T47D (cell line): Measurements from ENCODE around the gene GTF3C5.
"Not testable (repeated sequence)": the region's sequence is repeated elsewhere in the genome, so short reads cannot be mapped to it uniquely, and the experiment has no call there.

Experiments
- DNase-seq, 2 experiments: peaks; one replicate each; pipeline versions ENCODE4 v3.0.0 to v3.0.0-alpha.2; 2011 to 2012; ENCODE audit warnings: low read depth in 1 of 2, low spot score in 1 of 2
- JUND ChIP-seq: IDR thresholded peaks from 2 replicates; pipeline ENCODE4 v1.6.1; 2012; ENCODE audit warnings: low read depth
- in situ Hi-C: cut with HindIII; loops from 2 replicates; pipeline ENCODE4 v1.10.0; 2016; ENCODE audit warnings: low sequenced_read_pairs, low pct_unique_long_range_greater_than_20kb

Gene GTF3C5

GRCh38 chr9:133073086-133074014 lies 42.6 kb downstream of the GTF3C5 start:
- no peak for DNase-seq
- in situ Hi-C loops: no loop called here
- no peak for TF ChIP-seq JUND

- in situ Hi-C loops: no loop called here
- DNase-seq: no peak
- no peak for TF ChIP-seq JUND
Observed at GRCh38 chr9:133074111-133074651, 43.4 kb downstream of the GTF3C5 start.

GRCh38 chr9:133075925-133076630 lies 45.3 kb downstream of the GTF3C5 start:
- no peak for DNase-seq
- in situ Hi-C loops: no loop called here
- TF ChIP-seq JUND: no peak

GRCh38 chr9:133076691-133077090 lies 45.9 kb downstream of the GTF3C5 start:
- in situ Hi-C loops: no loop called here
- no peak for TF ChIP-seq JUND
- no peak for DNase-seq

- no peak for TF ChIP-seq JUND
- in situ Hi-C loops: no loop called here
- DNase-seq: no peak
Observed at GRCh38 chr9:133078486-133078885, 47.7 kb downstream of the GTF3C5 start.

GRCh38 chr9:133080161-133080560 lies 49.4 kb downstream of the GTF3C5 start:
- DNase-seq: no peak
- no peak for TF ChIP-seq JUND
- in situ Hi-C loops: no loop called here

GRCh38 chr9:133080786-133081779 lies 50.3 kb downstream of the GTF3C5 start:
- DNase-seq, in situ Hi-C loops: not testable (repeated sequence)

- in situ Hi-C loops: not testable (repeated sequence)
Observed at GRCh38 chr9:133081957-133082644, 51.3 kb downstream of the GTF3C5 start.

GRCh38 chr9:133083688-133084087 lies 52.9 kb downstream of the GTF3C5 start:
- in situ Hi-C loops, DNase-seq: not testable (repeated sequence)

More at GRCh38 chr9:133081957-133082644, 51.3 kb downstream of the GTF3C5 start:
- not testable (repeated sequence) for DNase-seq

GRCh38 chr9:133086212-133086860 lies 55.5 kb downstream of the GTF3C5 start:
- in situ Hi-C loops, DNase-seq: not testable (repeated sequence)

- DNase-seq: no peak
- no peak for TF ChIP-seq JUND
- in situ Hi-C loops: no loop called here
Observed at GRCh38 chr9:133086894-133087293, 56.1 kb downstream of the GTF3C5 start.
